ENCODE measurements around the gene PRDM15. TPM values are rescaled to one million over a fixed set of nuclear protein-coding genes. Genes with fewer than 3 reads are reported as not detected.
"Not testable (repeated sequence)": the region's sequence is repeated elsewhere in the genome, so short reads cannot be mapped to it uniquely, and the experiment has no call there.

The PRDM15 gene
- total RNA-seq, 5 donors from 2014 or later (not counting 1 experiment from before 2014, with no cell fraction given), result 17.8 to 22.0 (median 20.7) TPM

DNA sequence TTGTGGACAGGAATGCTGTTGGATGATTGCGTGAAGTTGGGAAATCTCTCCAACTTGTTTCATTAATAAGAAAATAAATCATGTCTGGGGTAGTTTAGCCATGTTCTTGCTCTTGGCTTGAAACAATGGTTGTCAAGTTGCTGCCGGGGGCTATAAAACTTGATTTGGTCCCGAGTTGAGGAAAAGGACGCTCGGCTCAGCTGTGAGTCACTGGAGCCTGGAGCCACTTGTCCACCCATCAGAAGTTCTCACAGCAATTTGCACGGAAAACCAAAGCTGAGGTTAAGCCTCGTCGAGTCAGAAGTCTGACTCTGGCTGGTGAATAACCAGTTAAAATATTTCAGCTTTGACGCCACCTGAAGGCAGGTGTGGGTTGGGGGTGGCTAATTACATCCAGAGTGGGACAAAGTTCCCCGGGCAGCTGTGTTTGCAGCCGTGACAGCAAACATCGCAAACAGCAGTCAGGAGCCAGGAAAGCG, 92.6 kb downstream of the PRDM15 start:
- 89% methylated on average over 9 of the region's 13 CpGs for WGBS (ENCODE audit: insufficient coverage)
- no peaks in the 10 kb centered on the region for H3K36me3 Mint-ChIP-seq
- CTCF ChIA-PET, result interaction anchor here (0.6 to 0.8 kb wide), 4 partner anchors 20 to 757 kb away, joined by 3 to 5 read pairs (median 3); partner anchors contain the start of gene RIPK4 (in 1 of the 2)

DNA sequence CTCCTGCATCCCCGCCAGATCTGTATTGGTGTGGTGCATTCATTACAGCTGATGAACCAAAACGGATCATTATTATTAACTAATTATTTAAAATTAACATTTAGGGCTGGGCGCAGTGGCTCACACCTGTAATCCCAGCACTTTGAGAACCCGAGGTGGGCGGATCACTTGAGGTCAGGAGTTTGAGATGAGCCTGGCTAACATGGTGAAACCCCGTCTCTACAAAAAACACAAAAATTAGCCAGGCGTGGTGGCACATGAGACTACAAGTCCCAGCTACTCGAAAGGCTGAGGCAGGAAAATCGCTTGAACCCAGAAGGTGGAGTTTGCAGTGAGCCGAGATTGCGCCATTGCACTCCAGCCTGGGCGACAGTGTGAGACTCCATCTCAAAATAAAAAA, 93.9 kb downstream of the PRDM15 start:
- H3K27ac ChIP-seq (ENCODE audit: low read length); DNase-seq; H3K4me3 ChIP-seq (ENCODE audit: control insufficient read depth in 1 of 2, extremely low read depth in 1 of 2, low read length in 1 of 2); H3K36me3 ChIP-seq (ENCODE audit: control insufficient read depth in 2 of 2, extremely low read depth in 1 of 2, insufficient read depth in 1 of 2, low read length in 1 of 2); H3K9me3 Mint-ChIP-seq; H3K9me3 ChIP-seq; POLR2A ChIA-PET; H3K27ac Mint-ChIP-seq; H3K4me3 Mint-ChIP-seq; ATAC-seq (replicated peaks in 1 of 4); H3K36me3 Mint-ChIP-seq; H3K4me1 ChIP-seq (ENCODE audit: control insufficient read depth in 1 of 2, extremely low read depth in 1 of 2, insufficient read depth in 2 of 2, low read length in 2 of 2); CTCF ChIA-PET: not testable (repeated sequence)
- H3K27me3 ChIP-seq (replicated peaks in 1 of 2; ENCODE audit: control insufficient read depth in 2 of 2, extremely low read depth in 1 of 2, insufficient read depth in 2 of 2, low read length in 1 of 2), result peaks cover 0 to 46% of the 10 kb centered on the region in 2 experiments
- H3K27me3 Mint-ChIP-seq, result peaks cover 25 to 60% of the 10 kb centered on the region in 2 donors
- WGBS (ENCODE audit: insufficient coverage), result 85% methylated on average over 3 of the region's 12 CpGs
- H3K4me1 Mint-ChIP-seq, result peaks cover 3 to 11% (median 8%) of the 10 kb centered on the region in 3 donors

More for the DNA sequence above, 92.6 kb downstream of the PRDM15 start:
- no peak overlapping the region for H3K4me3 ChIP-seq (ENCODE audit: control insufficient read depth in 1 of 2, extremely low read depth in 1 of 2, low read length in 1 of 2)
- peaks cover 0 to 4% (median 3%) of the 10 kb centered on the region in 3 donors for H3K9me3 Mint-ChIP-seq
- no peak overlapping the region for H3K27ac ChIP-seq (ENCODE audit: low read length)
- no peaks in the 10 kb centered on the region for H3K9me3 ChIP-seq
- ATAC-seq (replicated peaks in 1 of 4), result no peak
- peaks cover 0 to 42% of the 10 kb centered on the region in 2 experiments for H3K27me3 ChIP-seq (replicated peaks in 1 of 2; ENCODE audit: control insufficient read depth in 2 of 2, extremely low read depth in 1 of 2, insufficient read depth in 2 of 2, low read length in 1 of 2)
- no peaks in the 10 kb centered on the region for H3K36me3 ChIP-seq (ENCODE audit: control insufficient read depth in 2 of 2, extremely low read depth in 1 of 2, insufficient read depth in 1 of 2, low read length in 1 of 2)
- H3K27ac Mint-ChIP-seq, result no peak overlapping the region
- H3K4me1 ChIP-seq (ENCODE audit: control insufficient read depth in 1 of 2, extremely low read depth in 1 of 2, insufficient read depth in 2 of 2, low read length in 2 of 2), result peaks cover 0 to 5% of the 10 kb centered on the region in 2 experiments
- peaks cover 3 to 11% (median 8%) of the 10 kb centered on the region in 3 donors for H3K4me1 Mint-ChIP-seq
- H3K27me3 Mint-ChIP-seq, result peaks cover 18 to 52% of the 10 kb centered on the region in 2 donors
- POLR2A ChIA-PET, result interaction anchor here in 1 of 2 donors (0.7 kb wide), 1 partner anchor 78 kb away, joined by 4 read pairs; no protein-coding TSS in a partner anchor
- no peak overlapping the region for H3K4me3 Mint-ChIP-seq
- DNase-seq, result no peak

DNA sequence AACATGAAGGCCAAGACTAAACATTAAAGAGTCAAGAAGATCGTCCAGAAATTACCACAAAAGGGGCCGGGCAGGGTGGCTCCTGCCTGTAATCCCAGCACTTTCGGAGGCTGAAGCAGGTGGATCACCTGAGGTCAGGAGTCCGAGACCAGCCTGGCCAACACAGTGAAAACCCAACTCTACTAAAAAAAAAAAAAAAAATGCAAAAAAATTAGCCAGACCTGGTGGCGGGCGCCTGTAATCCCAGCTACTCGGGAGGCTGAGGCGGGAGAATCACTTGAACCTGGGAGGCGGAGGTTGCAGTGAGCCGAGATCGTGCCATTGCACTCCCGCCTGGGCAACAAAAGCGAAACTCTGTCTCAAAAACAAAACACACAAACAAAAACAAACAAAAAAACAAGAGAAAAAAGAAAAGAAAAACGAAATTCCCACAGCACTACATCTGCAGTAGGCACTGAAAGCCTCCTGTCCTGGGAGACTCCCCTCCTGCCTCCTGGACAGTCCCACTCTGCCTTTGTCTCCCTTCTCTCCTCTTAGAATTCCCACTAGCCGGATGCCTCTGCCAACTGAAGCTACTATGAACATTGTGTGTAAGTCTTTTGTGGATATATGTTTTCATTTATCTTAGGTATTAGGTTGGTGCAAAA, 94.6 kb downstream of the PRDM15 start:
- Mint-ChIP-seq H3K4me1 (peaks cover 4 to 13% (median 9%) of the 10 kb centered on the region in 3 donors), H3K9me3 (no peaks in the 10 kb centered on the region), H3K36me3 (no peaks in the 10 kb centered on the region), H3K27ac (no peak overlapping the region), H3K27me3 (peaks cover 29 to 57% of the 10 kb centered on the region in 2 donors), H3K4me3 (no peak overlapping the region)
- ChIA-PET POLR2A (interaction anchor here in 1 of 2 donors (0.7 kb wide), 1 partner anchor 59 kb away, joined by 3 read pairs; no protein-coding TSS in a partner anchor), CTCF (no interaction called here)
- no peak overlapping the region for H3K27ac ChIP-seq (ENCODE audit: low read length)
- ATAC-seq (replicated peaks in 1 of 4) (no peak), DNase-seq (no peak)
- peaks cover 0 to 47% of the 10 kb centered on the region in 2 experiments for H3K27me3 ChIP-seq (replicated peaks in 1 of 2; ENCODE audit: control insufficient read depth in 2 of 2, extremely low read depth in 1 of 2, insufficient read depth in 2 of 2, low read length in 1 of 2)
- H3K36me3 ChIP-seq (ENCODE audit: control insufficient read depth in 2 of 2, extremely low read depth in 1 of 2, insufficient read depth in 1 of 2, low read length in 1 of 2), result no peaks in the 10 kb centered on the region
- no peak overlapping the region for H3K4me3 ChIP-seq (ENCODE audit: control insufficient read depth in 1 of 2, extremely low read depth in 1 of 2, low read length in 1 of 2)
- WGBS (ENCODE audit: insufficient coverage), result 67% methylated on average over 4 of the region's 15 CpGs
- peaks cover 0 to 5% of the 10 kb centered on the region in 2 experiments for H3K4me1 ChIP-seq (ENCODE audit: control insufficient read depth in 1 of 2, extremely low read depth in 1 of 2, insufficient read depth in 2 of 2, low read length in 2 of 2)
- H3K9me3 ChIP-seq, result no peaks in the 10 kb centered on the region

DNA sequence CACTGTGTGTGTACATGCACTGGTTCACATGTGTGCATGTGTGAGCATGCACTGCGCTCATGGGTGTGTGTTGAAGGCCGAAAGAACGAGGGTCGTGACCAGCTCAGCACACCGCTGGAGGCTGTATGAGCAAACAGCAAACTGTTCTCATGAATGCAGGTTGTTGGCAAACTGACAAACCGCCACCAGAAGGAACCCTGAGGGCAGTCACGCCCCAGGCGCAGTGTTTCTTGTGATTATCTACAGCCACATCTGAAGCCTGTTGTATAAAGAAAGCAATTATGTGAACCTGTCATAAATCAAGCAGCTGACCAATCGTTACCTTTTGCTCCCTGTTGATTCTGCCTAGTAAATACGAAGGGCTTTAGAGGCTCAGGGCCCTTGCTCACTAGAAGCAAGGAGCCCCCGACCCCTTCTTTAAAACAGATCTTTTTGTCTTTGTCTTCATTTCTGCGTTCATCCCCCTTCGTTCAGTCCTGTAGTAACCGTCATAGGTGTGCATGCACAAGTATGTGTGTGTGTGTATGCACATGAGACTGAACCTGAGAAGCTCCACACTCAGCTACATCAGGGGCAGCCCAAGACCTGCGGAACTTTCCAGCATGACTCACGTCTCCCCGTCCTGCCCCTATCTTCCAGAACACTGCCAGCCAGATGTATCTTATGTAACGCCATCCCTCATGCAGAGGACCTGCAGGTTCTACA, 95.5 kb downstream of the PRDM15 start:
- H3K4me3 ChIP-seq (ENCODE audit: control insufficient read depth in 1 of 2, extremely low read depth in 1 of 2, low read length in 1 of 2), result no peak overlapping the region
- Mint-ChIP-seq H3K27me3 (peaks cover 34 to 58% of the 10 kb centered on the region in 2 donors), H3K9me3 (no peaks in the 10 kb centered on the region), H3K36me3 (no peaks in the 10 kb centered on the region), H3K4me3 (no peak overlapping the region), H3K27ac (peak overlapping the region in 1 of 2 donors; percentile 44), H3K4me1 (peaks cover 12 to 18% (median 14%) of the 10 kb centered on the region in 3 donors)
- no peaks in the 10 kb centered on the region for H3K9me3 ChIP-seq
- no peak overlapping the region for H3K27ac ChIP-seq (ENCODE audit: low read length)
- no peaks in the 10 kb centered on the region for H3K36me3 ChIP-seq (ENCODE audit: control insufficient read depth in 2 of 2, extremely low read depth in 1 of 2, insufficient read depth in 1 of 2, low read length in 1 of 2)
- peaks cover 0 to 11% of the 10 kb centered on the region in 2 experiments for H3K4me1 ChIP-seq (ENCODE audit: control insufficient read depth in 1 of 2, extremely low read depth in 1 of 2, insufficient read depth in 2 of 2, low read length in 2 of 2)
- peaks cover 0 to 55% of the 10 kb centered on the region in 2 experiments for H3K27me3 ChIP-seq (replicated peaks in 1 of 2; ENCODE audit: control insufficient read depth in 2 of 2, extremely low read depth in 1 of 2, insufficient read depth in 2 of 2, low read length in 1 of 2)
- DNase-seq, result peak in 5 of 35 experiments; percentile 11 to 23 (median 18)
- ChIA-PET POLR2A (no interaction called here), CTCF (no interaction called here)
- ATAC-seq (replicated peaks in 1 of 4), result peak in 3 of 4 experiments; percentile 20 to 62 (median 23)
- 14% methylated on average over 14 of the region's 18 CpGs for WGBS (ENCODE audit: insufficient coverage)

DNA sequence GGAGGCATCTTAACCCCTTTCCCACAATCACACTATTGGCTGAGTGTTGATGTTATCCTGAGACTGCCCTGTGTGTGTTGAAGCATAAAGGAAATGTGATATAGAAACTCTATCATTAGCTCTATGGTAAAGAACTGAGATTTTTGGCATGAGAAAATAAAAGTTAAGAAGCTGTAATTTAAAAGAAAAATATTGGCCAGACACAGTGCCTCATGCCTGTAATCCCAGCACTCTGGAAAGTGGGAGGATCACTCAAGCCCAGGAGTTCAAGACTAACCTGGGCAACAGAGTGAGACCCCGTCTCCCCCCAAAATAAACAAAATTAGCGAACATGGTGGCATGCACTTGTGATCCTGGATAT, 98.1 kb downstream of the PRDM15 start:
- Mint-ChIP-seq H3K4me1 (peaks cover 12 to 22% (median 17%) of the 10 kb centered on the region in 3 donors), H3K27me3 (peaks cover 46 to 65% of the 10 kb centered on the region in 2 donors), H3K27ac (no peak overlapping the region), H3K4me3 (no peak overlapping the region), H3K9me3 (no peaks in the 10 kb centered on the region), H3K36me3 (no peaks in the 10 kb centered on the region)
- CTCF ChIA-PET, result no interaction called here
- Histone ChIP-seq H3K27ac (ENCODE audit: low read length) (no peak overlapping the region), H3K27me3 (replicated peaks in 1 of 2; ENCODE audit: control insufficient read depth in 2 of 2, extremely low read depth in 1 of 2, insufficient read depth in 2 of 2, low read length in 1 of 2) (peaks cover 0 to 67% of the 10 kb centered on the region in 2 experiments), H3K4me1 (ENCODE audit: control insufficient read depth in 1 of 2, extremely low read depth in 1 of 2, insufficient read depth in 2 of 2, low read length in 2 of 2) (peaks cover 0 to 11% of the 10 kb centered on the region in 2 experiments), H3K4me3 (ENCODE audit: control insufficient read depth in 1 of 2, extremely low read depth in 1 of 2, low read length in 1 of 2) (no peak overlapping the region), H3K9me3 (no peaks in the 10 kb centered on the region), H3K36me3 (ENCODE audit: control insufficient read depth in 2 of 2, extremely low read depth in 1 of 2, insufficient read depth in 1 of 2, low read length in 1 of 2) (no peaks in the 10 kb centered on the region)
- ATAC-seq (replicated peaks in 1 of 4) (no peak), DNase-seq (no peak)
- WGBS (ENCODE audit: insufficient coverage), result no CpG with 5 or more reads among the region's 2 CpGs
- POLR2A ChIA-PET, result no interaction called here

DNA sequence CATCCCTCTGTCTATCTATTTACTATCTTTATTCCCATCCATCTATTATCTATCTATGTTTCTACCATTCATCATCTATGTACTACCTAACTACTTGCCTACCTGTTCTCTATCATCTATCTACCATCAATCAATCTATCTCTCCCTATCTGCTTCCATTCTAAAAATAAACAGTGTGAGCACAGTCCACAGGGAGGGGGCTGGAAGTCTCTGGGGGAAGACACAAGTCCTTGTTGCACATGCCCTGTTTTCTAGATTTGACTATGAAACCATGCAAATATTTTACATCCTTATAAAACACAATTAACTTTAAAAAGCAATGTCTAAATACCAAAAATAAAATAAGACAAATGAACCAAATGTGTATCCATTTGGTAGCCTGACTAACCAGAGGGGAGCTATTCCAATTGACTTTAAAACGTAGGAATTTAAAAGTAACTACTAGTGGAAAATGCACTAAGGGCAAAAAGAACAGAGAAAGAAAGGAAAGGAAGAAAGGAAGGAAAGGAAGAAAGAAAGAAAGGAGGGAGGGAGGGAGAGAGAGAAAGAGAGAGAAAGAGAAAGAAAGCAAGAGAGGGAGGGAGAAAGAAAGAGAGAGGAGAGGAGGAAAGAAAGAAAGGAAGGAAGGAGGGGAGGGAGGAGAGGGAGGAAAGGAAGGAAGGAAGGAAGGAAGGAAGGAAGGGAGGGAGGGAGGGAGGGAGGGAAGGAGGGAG, 98.7 kb downstream of the PRDM15 start:
- WGBS (ENCODE audit: insufficient coverage), result 60% methylated on average over 1 of the region's 1 CpG
- POLR2A ChIA-PET, result no interaction called here

More for the DNA sequence above, 98.7 kb downstream of the PRDM15 start:
- CTCF ChIA-PET, result no interaction called here
- peaks cover 0 to 67% of the 10 kb centered on the region in 2 experiments for H3K27me3 ChIP-seq (replicated peaks in 1 of 2; ENCODE audit: control insufficient read depth in 2 of 2, extremely low read depth in 1 of 2, insufficient read depth in 2 of 2, low read length in 1 of 2)
- Mint-ChIP-seq H3K36me3 (no peaks in the 10 kb centered on the region), H3K27me3 (peaks cover 51 to 71% of the 10 kb centered on the region in 2 donors), H3K9me3 (no peaks in the 10 kb centered on the region), H3K4me1 (peaks cover 12 to 22% (median 17%) of the 10 kb centered on the region in 3 donors), H3K27ac (no peak overlapping the region), H3K4me3 (no peak overlapping the region)
- H3K27ac ChIP-seq (ENCODE audit: low read length), result no peak overlapping the region
- H3K36me3 ChIP-seq (ENCODE audit: control insufficient read depth in 2 of 2, extremely low read depth in 1 of 2, insufficient read depth in 1 of 2, low read length in 1 of 2), result no peaks in the 10 kb centered on the region
- DNase-seq (no peak), ATAC-seq (replicated peaks in 1 of 4) (no peak)
- peaks cover 0 to 11% of the 10 kb centered on the region in 2 experiments for H3K4me1 ChIP-seq (ENCODE audit: control insufficient read depth in 1 of 2, extremely low read depth in 1 of 2, insufficient read depth in 2 of 2, low read length in 2 of 2)
- H3K9me3 ChIP-seq, result no peaks in the 10 kb centered on the region
- no peak overlapping the region for H3K4me3 ChIP-seq (ENCODE audit: control insufficient read depth in 1 of 2, extremely low read depth in 1 of 2, low read length in 1 of 2)
